Right atrium auricular region (tissue), 2 donors: ENCODE data around the gene HARBI1. TPM values are rescaled to one million over a fixed set of nuclear protein-coding genes. Genes with fewer than 3 reads are reported as not detected.

Experiments
- DNase-seq: peaks from one replicate; pipeline ENCODE4 v3.0.0-alpha.2; 2019; ENCODE audit warnings: low spot score
- H3K27ac ChIP-seq, 2 donors: fragments of 200-600 bp; sonication (generic); 1 replicate in 1 of 2; 2 replicates in 1 of 2; pipeline ENCODE4 v1.5.1; 2016 to 2019
- H3K27me3 ChIP-seq, 2 donors: fragments of 200-600 bp; sonication (generic); one replicate each; pipeline versions ENCODE4 v1.5.1 to v1.6.0; 2017 to 2019
- H3K36me3 ChIP-seq: fragments of 200-600 bp; sonication (generic); one replicate; pipeline ENCODE4 v1.5.1; 2016
- H3K4me1 ChIP-seq, 2 donors: fragments of 200-600 bp; sonication (generic); one replicate each; pipeline versions ENCODE4 v1.5.1 to v1.6.0; 2017 to 2019
- H3K4me3 ChIP-seq, 2 donors: fragments of 200-600 bp; sonication (generic); 1 replicate in 1 of 2; 2 replicates in 1 of 2; pipeline ENCODE4 v1.5.1; 2017 to 2019; ENCODE audit warnings: mild to moderate bottlenecking in 1 of 2, moderate library complexity in 1 of 2
- H3K9me3 ChIP-seq, 2 donors: fragments of 200-600 bp; sonication (generic); one replicate each; pipeline ENCODE4 v1.5.1; 2019
- total RNA-seq, 2 donors: library from RNA; depleted of rRNA; stranded (reverse); fragments of >200 nt; gene quantifications; one replicate each; pipeline ENCODE4 v1.1.0, GENCODE V29; 2016
- TF ChIP-seq, protein P1 (sequence below), 2 donors: fragments of 200-600 bp; sonication (generic); IDR thresholded peaks; one replicate each; pipeline ENCODE4 v1.5.1; 2019; ENCODE audit warnings: antibody characterized with exemption in 2 of 2

HARBI1 gene
- total RNA-seq, 2 donors from 2014 or later, result 2.3 to 3.3 TPM

DNA sequence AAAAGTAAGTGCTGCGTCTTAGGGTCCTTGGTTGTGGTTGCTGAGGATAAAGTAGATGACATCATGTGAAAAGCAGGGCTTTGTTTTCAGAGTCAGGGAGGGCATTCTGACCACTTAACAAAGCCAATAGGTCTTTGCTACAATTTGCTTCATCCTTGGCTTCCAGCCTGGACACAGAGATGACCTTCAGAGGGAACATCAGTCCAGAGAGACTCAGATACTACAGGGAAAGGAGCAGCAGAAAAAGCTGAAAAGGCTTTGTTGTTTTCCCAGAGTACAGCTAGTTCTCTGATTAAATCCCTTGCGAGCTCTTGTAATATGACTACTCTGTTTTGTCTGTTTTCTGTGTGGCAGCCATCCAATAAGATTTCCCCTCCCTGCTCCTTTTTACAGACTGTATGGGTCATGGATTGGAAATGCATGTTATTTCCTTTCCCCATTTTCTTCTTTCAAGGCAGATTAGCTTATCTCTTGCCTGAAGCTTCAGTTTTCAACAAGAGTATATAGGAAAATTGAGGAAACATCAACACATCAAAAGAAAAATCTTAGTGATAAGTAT is 32.2 kb upstream of the HARBI1 start:
- DNase-seq, result peak; percentile 88
- Histone ChIP-seq H3K36me3 (peaks cover 76% of the 10 kb centered on the region), H3K27me3 (no peaks in the 10 kb centered on the region), H3K4me3 (no peak overlapping the region), H3K27ac (peak overlapping the region; percentile 78 to 89), H3K4me1 (peaks cover 0 to 32% of the 10 kb centered on the region in 2 donors), H3K9me3 (no peaks in the 10 kb centered on the region)
- TF ChIP-seq, protein P1, sequence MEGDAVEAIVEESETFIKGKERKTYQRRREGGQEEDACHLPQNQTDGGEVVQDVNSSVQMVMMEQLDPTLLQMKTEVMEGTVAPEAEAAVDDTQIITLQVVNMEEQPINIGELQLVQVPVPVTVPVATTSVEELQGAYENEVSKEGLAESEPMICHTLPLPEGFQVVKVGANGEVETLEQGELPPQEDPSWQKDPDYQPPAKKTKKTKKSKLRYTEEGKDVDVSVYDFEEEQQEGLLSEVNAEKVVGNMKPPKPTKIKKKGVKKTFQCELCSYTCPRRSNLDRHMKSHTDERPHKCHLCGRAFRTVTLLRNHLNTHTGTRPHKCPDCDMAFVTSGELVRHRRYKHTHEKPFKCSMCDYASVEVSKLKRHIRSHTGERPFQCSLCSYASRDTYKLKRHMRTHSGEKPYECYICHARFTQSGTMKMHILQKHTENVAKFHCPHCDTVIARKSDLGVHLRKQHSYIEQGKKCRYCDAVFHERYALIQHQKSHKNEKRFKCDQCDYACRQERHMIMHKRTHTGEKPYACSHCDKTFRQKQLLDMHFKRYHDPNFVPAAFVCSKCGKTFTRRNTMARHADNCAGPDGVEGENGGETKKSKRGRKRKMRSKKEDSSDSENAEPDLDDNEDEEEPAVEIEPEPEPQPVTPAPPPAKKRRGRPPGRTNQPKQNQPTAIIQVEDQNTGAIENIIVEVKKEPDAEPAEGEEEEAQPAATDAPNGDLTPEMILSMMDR (IDR thresholded peaks at IDR 0.05), result no peak

DNA sequence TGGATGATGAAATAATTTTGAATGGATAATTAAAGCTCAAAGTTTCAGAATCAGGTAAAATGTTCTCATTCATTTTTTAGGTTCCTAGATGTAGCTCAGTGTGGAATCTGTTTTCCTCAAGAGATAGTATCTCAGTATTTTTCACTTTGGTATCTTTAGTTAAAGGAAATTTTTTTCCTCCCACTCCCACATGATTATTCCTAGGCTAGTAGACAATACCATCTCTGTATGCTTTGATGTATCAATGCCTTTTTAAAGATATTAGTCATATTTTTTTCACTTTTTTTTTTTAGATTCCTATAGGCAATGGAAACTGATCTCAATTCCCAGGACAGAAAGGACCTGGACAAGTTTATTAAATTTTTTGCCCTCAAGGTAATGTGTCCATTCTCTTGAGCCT is 27.0 kb upstream of the HARBI1 start:
- Histone ChIP-seq H3K9me3 (no peaks in the 10 kb centered on the region), H3K27ac (no peak overlapping the region), H3K36me3 (peaks cover 44% of the 10 kb centered on the region), H3K27me3 (no peaks in the 10 kb centered on the region), H3K4me3 (no peak overlapping the region), H3K4me1 (peaks cover 0 to 16% of the 10 kb centered on the region in 2 donors)
- TF ChIP-seq, protein P1 (IDR thresholded peaks at IDR 0.05), result no peak
- no peak for DNase-seq

DNA sequence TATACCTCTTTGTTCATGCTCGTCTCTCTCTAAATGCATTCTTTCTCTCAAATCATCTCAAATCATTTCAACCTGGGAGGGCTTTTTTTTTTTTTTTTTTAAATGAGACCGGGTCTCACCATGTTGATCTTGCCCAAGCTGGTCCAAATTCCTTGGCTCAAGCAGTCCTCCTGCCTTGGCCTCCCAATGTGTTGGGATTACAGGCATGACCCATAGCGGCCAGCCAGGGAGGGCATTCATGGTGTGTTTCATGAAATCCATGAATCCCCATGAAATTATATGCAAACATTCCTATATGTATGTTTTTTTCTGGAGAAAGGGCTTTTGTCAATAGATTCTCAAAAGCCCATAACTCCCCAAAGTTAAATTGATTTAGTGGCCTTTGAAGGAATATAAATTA is 26.5 kb upstream of the HARBI1 start:
- no peaks in the 10 kb centered on the region for H3K27me3 ChIP-seq
- H3K36me3 ChIP-seq, result peaks cover 44% of the 10 kb centered on the region
- DNase-seq, result no peak
- no peak overlapping the region for H3K4me3 ChIP-seq
- no peaks in the 10 kb centered on the region for H3K9me3 ChIP-seq
- peaks cover 0 to 12% of the 10 kb centered on the region in 2 donors for H3K4me1 ChIP-seq
- no peak overlapping the region for H3K27ac ChIP-seq
- TF ChIP-seq, protein P1 (IDR thresholded peaks at IDR 0.05), result no peak

DNA sequence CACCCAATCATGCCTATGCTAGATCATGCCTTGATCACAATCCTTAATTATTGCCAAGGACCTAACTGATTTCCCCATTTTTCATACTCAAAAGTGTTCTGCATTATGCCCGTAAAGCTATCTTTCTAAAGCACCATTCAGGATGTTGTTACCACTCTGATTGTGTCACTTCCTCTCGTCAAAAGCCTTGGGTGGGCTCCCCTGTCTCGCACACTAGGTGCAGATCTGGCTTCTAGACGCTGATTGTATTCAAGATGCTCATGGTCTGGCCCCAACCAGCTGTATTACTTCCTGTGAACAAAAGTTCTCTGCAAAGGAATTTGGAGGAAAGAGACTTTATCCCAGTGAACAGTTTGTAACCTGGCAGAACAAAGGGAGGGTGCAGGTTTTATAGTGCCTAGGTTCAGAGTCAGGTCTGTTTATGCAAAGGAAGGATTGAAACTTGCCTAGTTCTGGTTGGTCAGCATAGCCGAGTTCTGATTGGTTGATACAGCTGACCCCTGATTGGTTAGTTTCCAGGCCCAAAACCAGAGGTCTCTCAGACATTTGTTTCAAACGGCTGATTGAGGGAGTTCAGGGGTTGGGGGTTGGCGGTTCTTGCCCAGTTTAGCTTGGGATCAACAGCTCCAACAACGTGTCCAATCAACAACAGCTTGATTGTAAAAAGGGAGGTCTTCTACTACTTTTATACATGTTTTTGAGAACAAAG is 25.8 kb upstream of the HARBI1 start:
- TF ChIP-seq, protein P1 (IDR thresholded peaks at IDR 0.05), result no peak
- Histone ChIP-seq H3K9me3 (no peaks in the 10 kb centered on the region), H3K36me3 (peaks cover 40% of the 10 kb centered on the region), H3K4me1 (peaks cover 0 to 4% of the 10 kb centered on the region in 2 donors), H3K27me3 (no peaks in the 10 kb centered on the region), H3K27ac (no peak overlapping the region), H3K4me3 (no peak overlapping the region)
- DNase-seq, result no peak

DNA sequence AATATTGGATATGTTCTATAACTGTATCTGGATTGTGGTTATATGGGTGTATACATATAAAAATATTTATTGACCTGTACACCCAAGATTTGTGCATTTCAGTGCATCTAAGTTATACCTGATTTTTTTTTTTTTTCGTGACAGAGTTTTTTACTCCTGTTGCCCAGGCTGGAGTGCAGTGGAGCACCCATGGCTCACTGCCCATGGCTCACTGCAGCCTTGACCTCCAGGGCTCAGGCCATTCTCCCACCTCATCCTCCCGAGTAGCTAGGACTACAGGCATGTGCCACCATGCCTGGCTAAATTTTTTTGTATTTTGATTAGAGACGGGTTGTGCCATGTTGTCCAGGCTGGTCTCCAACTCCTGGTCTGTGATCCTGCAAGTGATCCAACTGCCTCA is 24.6 kb upstream of the HARBI1 start:
- Histone ChIP-seq H3K27me3 (no peaks in the 10 kb centered on the region), H3K36me3 (peaks cover 29% of the 10 kb centered on the region), H3K4me3 (no peak overlapping the region), H3K4me1 (no peaks in the 10 kb centered on the region), H3K9me3 (no peaks in the 10 kb centered on the region), H3K27ac (no peak overlapping the region)
- no peak for DNase-seq
- TF ChIP-seq, protein P1 (IDR thresholded peaks at IDR 0.05), result no peak
